Stimulated activated CD8-positive, alpha-beta memory T cell treated with anti-CD3 and anti-CD28 coated beads, Interleukin-15, amount 100 ng/mL, for 24 hours (primary cell): ENCODE data around the gene SPTLC3.

Experiments
- DNase-seq: peaks from one replicate; pipeline ENCODE4 v3.0.0-alpha.2; 2020; ENCODE audit warnings: low read depth

The SPTLC3 gene

DNA sequence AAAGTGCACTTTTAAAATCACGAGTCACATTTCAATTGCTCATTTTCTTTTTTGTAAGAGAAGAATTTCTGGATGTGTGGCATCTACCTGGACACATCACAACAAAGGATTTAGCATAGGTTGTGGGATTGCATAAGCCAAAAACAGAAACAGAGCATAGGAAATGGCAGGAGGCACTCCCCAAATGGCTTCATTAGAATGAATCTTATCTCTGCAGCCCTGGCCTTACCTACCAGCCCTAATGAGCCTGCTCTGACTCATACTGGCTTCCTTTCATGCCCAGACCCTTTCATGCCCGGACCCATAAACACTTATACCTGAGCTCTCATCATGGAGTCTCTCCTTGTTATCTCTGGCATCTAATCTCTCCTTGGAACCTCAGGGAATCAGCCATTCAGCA lies 23.9 kb upstream of the SPTLC3 start:
- DNase-seq, result no peak

DNA sequence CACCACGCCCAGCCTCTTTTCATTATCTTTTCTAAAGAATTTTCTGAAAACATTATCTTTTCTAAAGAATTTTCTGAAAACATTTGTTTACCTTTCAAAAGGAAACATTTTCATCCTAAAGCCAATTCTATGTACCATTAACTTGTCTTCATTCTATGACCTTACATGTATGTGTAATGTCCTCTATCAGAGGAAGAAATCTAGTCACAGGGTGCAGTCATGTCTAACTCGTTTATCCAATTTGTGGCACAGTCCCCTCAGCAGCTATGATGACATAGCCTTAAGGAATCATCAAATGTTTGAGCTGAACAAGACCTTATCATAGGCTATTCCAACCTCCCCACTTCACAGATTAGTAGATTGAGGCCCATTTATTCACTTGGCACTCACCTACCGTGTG lies 21.5 kb upstream of the SPTLC3 start:
- no peak for DNase-seq

DNA sequence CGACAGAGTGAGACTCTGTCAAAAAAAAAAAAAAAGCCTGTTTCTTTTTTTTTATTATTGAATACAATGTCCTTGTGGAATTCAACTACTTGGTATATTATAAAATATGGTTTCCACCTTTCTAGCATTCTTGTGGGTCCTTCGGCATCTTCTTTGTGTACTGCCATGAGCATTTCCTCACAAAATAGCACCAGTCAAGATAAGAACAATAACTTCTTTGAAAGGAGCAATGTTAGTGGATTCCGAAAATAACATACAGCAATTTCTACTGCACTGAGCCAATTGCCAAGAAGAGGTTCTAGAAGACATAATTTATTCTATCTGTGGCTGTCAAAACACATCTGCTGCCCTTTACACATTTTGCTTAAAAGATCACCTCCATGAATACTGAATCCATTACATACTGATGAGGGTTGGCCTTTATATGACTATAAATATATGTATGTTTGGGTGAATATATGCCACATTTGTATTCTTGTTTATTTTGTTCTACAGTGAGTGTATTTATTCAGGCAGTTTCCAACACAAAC lies 19.1 kb upstream of the SPTLC3 start:
- no peak for DNase-seq

DNA sequence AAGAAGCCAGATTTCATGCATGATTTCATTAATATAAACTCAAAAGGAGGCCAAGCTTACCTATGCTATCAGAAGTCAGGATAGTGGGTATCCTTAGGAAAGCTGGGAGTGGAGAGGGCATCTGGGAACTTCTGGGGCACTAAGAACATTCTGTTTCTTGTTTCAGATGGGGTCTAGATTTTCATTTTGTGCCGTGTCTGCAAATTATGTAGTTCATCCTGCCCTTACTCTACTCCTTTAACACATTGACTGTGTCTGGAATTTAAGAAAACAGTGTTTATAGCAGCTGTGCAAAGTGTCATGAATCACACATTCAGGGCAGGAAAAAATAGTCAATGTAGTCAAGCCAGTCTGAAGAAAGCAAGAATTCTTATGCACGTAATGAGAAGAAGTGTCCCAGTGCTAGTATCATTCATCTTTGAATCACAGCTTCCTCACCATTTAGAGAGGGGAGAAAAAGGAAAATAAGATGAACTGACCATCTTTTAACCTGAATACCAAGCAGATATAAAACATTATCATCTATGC lies 11.6 kb upstream of the SPTLC3 start:
- DNase-seq, result no peak

DNA sequence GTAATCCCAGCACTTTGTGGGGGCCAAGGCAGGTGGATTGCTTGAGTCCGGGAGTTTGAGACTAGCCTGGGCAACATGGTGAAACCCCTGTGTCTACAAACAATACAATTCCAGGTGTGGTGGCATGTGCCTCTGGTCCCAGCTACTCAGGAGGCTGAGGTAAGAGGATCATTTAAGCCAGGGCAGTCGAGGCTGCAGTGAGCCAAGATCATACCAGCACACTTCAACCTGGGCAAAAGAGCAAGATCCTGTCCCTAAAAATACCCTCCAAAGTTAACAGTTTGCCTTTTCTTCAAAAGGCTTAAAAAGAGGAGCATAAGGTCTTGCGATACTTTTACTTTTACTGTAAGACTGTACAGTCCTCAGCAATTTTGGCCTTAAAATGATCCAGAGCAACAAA lies 10.7 kb upstream of the SPTLC3 start:
- DNase-seq, result no peak

DNA sequence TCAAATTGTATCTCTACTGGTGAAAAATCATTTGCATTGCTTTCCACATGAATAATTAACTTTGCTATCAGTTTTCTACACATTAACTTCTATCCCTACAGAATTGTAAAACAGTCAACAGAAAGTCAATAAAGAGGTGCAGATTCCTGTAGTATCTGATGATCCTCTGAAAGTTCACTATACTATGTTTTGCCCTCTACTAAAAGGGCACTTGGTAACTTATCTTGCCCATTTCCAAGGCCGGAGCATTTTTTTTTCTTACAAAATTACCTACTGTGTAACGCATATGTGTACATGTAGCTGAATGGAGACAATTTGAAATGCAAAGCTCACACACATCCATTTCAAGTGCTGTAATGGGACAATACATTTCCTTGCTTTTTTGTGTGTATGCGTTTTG lies 9.6 kb upstream of the SPTLC3 start:
- no peak for DNase-seq

DNA sequence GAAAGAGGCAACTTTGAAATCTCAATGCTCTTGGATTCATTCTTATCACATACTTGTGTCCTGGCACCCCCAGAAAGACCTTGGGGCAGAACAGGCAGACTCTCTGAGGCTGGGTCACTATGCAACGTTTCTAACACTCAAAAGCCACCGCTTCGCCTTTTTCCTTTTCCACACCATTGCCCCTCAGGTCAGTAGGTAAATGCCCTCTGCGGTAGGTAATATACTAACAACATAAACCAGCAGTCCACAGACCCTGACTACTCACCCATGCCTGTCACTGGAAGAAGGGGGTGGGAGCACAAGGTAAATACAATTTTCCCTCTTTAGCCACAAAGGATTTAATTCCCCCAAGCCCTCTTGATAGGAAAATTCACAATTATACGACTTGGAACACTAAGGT lies 6.5 kb upstream of the SPTLC3 start:
- no peak for DNase-seq

DNA sequence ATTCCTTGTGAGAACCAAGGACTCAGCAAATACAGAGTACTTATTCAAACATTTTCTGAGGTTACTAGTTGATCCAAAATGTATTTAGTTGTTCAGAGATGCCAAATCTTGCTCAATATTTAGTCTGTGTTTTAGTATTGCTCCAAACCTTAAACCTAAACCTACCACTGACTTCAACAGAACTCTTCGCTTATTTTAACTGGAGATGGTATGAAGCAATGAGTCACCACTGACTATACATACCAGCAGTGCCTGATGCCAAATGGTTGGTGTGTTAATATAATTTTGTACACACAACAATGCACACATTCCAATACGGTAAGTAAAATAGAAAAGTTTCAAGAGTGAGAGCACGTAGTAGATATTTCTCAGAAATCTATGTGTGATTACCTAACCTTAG lies 1.9 kb upstream of the SPTLC3 start:
- no peak for DNase-seq

DNA sequence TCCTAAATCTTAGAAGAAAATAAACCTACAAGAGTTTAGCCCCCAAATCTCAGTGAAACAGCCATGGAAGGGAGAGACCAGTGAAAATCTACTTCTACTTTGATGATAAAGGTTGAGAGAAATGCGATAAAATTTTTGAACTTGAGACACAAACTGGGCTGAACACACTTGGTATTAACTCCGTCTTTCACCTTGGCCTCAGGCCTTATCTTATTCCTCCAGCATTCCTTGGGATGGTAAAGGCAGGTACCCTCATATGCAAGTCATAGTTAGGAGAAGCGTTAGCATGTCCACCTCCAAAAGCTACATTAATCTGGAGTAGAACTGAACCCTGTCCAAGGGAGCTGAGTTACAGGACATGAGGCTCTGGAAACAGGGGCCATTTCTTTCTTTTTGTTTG lies 1.2 kb upstream of the SPTLC3 start:
- no peak for DNase-seq

DNA sequence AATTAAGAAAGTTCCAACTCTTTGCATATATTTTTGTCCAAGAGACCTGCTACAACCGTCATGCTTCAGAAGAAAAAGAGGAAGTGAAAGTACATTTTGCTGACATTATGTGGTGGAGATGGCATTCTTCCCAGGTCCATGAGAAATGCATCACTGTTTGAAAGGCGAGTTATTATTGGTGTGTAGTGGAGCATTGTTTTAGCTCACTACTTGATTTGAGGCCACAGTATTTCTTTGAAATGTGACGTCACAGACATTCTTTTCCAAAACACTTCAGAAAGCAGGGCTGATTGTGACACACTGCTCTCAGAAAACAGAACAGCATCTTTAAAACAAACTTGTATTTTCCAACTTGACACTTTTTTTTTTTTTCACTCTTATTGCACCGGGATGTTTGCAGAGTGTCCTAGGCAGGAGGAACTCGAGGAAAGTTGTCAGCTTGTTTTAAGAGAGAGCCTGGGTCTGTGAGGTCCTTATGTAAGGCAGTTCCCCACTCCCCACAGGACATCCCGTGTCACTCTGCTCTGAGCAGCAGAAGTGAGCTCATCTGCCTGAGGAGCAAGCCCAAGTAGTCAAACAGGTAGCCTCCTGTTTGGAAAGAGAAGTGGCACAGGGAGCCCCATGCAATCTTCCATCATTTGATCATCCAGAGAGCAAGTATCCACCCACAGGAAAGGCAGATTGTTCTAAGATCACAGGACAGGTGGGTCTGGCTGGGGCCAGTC lies 1.1 kb downstream of the SPTLC3 start:
- no peak for DNase-seq

DNA sequence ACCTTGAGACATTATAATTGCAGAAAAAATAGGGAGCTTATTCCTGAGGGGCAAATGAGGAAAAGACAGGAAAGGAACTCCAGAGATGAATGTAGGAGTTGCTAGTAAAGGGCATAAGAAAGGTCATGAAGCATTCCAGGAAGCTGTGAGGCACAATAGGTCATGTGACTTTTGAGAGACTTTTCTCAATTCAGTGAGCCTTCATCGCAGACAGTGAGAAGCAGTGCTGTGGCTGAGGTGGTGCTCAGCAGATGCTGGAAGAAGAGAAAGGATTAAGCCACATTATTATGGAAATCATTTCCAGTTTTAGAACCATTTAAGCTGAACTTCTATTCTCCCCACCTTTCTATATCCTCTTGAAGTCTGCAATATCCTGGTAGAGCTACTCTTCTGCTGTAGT lies 4.1 kb downstream of the SPTLC3 start:
- no peak for DNase-seq

DNA sequence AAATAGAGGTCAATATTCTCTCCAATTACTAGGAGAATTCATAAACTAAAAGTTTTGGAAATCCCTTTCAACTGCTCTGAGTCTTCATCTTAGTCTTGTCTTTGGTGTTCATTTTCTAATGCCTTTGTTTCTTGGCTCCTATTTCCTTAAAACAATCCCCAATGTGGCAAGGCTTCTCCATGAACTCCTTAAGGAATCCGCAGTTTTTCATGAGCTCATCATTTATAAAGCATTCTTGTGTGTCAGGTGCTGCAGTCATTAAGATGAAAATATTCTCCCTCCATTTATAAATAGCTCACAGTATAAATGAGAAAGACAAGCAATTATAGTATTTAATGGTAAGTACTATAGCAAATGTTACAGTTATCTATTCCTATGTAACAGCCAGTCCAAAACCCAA lies 4.6 kb downstream of the SPTLC3 start:
- DNase-seq, result no peak

DNA sequence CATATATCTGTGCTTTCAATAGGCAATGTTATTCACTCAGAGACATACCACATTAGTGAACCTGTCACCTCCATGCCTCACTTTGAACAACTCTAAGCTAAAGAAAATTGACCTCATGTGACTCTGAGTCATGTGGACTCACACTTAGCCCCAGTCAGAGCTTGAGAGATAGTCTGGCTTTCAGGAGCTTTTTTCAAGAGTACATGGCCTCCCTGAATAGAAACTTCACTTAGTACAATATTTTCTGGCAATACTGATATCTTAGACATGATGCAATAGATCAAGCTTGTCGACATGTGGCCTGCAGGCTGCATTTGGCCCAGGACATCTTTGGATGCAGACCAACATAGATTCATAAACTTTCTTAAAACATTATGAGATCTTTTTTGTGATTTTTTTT lies 8.5 kb downstream of the SPTLC3 start:
- no peak for DNase-seq

DNA sequence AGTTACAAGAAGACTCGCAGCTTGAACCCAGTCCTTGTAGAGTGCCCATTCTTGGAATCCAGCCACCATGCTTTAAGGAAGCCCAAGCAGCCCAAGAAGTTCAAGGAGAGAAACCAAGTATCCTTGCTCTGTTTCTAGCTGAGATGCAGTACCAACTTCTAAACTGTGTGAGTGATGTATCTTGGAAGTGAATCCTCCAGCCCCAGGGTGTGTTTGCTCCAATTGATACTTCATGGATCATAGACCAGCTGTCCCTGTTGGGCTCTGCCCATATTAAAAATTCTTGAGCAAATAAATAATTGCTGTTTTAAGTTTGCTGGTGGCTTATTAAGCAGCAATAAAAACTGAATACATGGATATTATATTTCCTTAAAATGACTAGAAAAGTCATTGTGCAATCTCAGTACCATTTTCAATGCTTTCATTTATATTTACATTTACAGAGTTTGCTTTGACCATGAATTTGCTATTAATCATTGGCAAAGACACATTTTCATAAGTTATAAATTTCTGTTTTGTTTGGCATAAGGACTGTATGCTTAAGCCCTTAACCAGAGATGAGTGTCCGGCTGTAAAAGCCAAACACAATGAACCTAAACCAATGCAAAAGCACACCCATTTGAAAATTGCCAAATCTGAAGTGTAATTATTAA lies 9.2 kb downstream of the SPTLC3 start:
- no peak for DNase-seq

DNA sequence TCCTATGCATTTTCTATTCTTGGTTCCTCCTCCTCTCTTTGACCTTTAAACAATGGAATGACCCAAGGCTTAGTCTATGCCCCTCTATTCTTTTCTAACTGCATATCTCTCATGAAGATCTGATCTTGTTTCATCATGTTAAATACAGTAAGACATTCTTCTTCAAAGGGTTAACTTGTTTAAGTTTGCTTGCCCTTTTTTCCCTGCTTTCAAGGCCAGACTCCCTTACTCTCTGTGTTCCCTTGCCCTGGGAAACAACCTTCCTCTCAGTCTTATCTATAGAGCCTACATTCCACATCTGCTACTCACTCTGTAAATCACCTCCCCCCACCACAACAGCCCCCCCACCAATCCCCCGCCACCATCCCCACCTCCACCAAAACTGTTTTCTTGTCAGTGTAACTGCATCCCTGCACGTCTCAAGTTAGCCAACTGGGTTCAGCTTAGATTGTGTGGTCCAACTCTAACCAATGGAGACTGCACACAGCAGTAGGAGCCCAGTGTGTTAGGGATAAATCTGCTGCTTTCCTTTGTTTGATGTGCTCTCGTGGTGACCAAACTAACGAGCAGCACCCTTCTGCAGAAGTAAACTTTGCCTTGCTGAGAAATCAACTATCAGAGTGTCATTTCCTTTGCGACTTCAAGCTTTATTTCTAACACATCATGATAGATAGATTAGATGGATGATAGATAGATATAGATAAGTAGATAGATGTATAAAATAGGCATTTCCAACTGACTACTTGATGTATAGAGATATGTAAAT lies 12.6 kb downstream of the SPTLC3 start:
- DNase-seq, result no peak

DNA sequence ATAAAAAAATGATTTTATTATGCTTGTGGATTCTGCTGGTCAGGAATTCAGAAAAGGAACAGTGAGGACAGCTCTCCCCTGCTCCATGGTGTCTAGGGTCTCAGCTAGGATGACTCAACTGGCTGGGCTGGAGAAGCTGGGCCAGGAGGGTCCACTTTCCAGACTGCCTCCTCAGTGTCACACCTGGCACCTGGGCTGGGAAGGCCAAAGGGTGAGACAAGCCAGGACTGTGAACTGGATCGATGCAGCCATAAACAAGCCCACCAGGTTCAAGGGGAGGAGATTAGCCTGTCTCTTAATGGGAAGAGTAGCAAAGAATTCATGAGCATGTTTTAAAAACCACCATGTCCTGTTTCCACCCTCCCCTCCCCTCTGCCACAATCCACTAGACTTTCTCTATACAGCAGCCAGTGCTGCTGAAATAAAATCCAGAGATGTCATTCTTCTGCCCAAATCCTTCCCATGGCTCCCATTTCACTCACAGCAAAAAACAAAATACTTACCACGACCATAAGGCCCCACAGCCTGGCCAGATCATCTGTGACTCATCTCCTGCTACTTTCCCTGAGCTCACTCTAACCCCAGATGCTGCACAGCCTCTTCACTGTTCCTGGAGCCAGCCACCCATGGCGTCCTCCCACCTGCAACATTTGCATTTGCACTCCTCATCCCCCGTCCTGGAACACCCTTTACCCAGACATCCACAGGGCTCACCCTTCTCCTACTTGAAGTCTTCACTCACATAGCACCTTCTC lies 13.8 kb downstream of the SPTLC3 start:
- no peak for DNase-seq

DNA sequence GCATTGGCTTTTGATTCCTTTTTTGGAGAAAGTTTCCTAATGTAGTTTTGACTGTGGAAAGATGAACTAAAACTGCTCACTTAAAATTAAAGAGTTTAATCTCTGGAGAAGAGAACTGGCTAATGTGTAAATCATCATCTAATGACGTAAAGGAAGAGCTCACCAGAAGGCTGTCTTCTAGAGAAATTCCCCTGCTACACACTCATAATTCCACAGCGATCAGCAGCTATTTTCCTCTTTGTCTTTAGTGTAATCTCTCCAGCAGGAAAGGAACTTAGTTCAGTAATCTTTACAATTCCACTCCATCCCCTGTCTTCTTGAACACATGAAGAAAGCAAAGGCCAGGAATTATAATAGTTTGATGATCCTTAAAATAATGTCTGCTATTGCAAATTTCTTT lies 15.8 kb downstream of the SPTLC3 start:
- DNase-seq, result no peak

DNA sequence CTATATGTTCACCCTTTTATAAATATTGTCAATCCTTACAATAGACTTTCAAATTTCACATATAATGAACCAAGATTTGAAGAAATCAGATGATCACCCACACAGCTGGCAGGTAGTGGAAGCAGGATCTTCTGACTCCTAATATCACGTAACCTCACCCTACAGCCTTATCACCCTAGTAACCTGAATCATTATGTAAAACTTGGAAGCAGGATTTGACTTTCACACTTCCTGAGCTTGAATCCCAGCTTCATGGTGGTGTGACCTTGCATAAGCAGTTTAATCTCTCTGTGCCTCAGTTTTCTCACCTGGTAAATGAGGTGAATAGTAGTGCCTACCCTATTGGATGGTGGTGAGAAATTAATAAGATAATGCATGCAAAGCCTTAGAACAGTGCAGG lies 16.4 kb downstream of the SPTLC3 start:
- no peak for DNase-seq

DNA sequence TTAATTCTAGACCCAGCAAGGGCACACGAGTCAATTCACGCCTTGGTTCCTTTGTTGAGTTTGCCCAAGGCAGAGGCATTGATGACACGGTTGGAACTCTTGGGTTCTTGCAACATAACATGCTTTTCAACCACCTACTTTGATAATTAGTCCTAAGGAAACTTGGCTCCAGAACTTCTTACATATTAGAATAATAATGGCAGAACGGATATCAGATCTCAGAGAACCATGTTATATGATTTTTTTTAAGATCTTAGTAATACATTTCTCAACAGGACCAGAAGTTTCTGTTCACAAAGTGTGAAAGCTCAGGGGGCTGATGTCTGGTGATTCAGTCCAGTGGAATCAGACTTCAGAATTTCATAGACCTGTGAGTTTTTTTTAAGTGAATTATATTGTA lies 19.2 kb downstream of the SPTLC3 start:
- no peak for DNase-seq

DNA sequence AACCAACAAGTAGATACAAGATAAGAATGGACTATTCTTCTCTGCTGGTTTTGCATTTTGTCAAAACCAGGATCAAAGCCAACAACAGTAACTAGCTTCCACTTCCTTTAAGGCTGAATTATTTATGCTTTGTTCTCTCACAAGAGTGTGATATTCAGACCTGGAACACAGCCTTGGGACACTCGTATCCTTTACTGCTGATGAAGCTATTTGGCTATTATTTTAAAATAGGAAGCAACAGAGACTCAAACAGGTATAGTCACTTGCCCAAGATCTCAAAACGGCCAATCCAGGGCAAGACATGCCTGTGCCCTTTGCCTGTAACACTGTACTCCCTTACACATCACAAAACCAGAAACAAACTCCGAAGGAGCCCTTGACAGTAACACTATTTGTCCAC lies 19.9 kb downstream of the SPTLC3 start:
- DNase-seq, result no peak

DNA sequence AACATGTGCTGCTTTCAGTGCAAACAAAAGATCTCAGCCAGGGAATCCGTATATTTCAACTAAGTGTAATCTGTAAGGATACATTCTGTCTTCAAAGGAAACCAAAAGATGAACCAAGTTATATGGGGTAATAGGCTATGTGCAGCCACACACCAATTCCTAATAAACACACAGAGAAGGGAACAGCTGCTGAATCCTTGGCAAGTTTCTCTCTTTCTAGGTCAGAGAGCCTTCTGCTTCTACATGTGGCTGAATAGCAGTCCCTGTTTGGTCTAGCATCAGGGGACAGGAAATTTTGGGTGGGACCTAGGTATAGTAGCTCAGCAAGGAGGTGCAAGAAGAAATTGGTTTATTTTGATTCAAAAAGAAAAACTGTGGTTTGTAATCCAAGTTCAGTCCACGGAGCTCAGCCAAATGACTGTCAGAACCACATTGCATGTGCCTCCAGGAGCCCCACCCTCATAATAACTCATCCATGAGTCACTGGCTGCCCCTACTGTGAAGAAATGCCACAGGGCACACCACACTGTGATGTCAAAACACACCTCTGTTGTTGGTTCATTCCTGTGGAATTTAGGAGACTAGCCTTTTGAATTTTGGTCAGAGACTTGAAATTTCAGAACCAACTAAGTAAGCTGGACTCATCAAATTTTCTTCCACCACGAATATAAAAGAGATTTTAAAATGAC lies 21.1 kb downstream of the SPTLC3 start:
- no peak for DNase-seq

DNA sequence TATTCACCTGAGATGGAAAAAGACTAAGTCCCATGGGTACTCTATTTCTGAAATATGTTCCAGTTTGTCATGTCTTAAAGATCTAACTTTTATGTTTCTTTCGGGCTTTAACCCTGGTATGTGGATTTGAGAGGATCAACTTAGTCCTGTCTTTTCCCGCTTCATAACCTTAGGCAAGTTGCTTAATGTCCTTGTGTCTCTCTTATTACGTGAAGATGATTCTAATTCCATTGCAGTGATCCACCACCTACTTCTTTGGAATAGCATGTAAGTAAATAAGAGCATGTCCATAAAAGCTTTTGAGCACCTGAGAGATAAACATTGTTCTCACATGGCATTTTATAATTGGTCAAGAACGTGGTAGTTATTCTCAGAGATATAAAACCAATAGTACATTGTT lies 23.0 kb downstream of the SPTLC3 start:
- DNase-seq, result no peak
